NCI-H1436 treated with DMSO at 0.1 percent for 48 hours (cell line): ENCODE results near the gene MOXD1.

Source experiments
- DNase-seq: peaks from one replicate; lab custom pipeline; 2025; lab: John Stamatoyannopoulos, UW

The MOXD1 gene

DNA sequence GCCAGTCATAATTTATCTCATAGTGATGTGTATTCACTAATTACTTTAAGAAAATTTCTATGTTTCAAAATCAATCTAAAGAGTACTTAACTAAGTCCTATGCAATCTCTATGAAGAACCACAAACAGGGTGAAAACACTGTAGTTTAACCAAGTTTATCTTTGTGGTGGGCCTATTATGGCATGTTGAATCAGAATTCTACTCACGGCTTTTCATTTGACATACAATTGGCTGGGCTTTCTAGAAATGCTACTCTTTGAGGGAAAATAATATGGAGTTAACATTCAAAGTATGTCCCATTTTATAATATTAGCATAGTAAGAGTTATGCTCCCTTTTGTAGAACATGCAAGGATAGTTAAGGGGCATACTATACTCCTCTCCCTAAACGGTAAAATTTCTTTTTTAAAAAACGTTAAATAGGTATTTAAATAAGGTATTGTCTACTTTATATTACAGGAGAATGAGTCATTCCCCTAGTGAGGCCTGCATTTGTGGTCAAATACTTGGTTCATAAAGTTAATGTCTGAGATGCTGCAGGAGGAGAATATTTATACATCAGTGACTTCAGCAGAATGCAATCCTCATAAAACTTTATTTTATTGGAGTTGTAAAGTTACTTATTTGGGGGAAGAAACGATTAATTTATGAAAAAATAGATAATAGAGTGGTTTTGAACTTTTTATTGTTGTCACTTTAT is 1.8 kb downstream of the MOXD1 start:
- DNase-seq, result no peak

DNA sequence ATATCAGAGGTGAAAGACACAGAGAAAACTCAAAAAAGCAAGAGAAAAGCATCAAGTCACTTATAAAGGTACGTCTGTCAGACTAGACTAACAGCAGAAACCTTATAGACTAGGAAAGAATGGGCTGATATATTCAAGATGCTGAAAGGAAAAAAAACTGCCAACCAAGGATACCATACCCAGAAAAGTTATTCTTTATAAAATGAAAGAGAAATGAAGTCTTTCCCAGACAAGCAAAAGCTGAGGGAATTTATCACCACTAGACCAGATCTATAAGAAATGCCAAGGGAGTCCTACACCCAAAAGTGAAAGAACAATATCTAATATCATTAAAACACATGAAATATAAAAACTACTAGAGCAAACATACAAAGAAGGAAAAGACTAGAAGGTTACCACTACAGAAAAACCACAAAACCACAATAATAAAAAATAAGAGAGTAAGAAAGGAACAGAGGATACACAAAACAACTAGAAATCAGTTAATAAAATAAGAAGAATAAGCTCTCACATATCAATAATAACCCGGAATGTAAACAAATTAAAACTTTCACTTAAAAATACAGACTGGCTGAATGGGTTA is 6.2 kb downstream of the MOXD1 start:
- no peak for DNase-seq

DNA sequence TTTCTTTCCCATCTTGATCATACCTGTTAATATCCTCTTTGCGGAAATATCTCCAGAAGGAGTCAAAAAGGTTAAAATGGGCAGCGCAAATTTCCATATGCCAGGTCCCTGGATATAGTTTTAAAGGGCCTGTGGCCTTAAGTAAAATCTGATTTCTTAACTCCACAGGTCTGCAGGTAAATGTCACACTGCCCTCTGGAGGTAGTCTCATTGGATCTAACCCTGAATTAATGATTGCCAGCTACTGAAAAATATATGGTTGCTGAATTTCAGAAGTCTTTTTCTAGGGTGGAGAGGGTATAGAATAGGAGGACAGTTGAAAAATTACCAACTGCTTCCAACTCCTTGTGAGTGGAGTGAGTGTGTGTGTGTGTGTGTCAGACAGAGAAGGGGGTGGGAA is 8.5 kb downstream of the MOXD1 start:
- no peak for DNase-seq

DNA sequence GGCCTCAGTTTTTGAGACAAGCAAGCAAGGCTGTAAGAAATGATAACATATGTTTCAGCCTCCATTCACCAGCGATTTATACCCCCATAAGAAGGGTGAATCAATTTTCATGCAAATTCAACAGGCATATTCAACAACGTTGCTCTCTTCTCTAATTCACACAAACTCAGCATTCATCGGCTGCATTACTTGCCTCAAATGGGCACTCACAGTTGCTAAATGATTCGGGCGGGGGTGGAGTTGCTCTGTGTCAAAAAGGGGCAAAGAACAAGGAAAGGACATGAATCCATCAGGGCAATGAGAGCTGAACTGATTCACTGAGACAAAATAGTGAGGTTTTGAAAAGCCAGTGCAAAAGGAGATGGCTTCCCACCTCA is 9.0 kb downstream of the MOXD1 start:
- no peak for DNase-seq

DNA sequence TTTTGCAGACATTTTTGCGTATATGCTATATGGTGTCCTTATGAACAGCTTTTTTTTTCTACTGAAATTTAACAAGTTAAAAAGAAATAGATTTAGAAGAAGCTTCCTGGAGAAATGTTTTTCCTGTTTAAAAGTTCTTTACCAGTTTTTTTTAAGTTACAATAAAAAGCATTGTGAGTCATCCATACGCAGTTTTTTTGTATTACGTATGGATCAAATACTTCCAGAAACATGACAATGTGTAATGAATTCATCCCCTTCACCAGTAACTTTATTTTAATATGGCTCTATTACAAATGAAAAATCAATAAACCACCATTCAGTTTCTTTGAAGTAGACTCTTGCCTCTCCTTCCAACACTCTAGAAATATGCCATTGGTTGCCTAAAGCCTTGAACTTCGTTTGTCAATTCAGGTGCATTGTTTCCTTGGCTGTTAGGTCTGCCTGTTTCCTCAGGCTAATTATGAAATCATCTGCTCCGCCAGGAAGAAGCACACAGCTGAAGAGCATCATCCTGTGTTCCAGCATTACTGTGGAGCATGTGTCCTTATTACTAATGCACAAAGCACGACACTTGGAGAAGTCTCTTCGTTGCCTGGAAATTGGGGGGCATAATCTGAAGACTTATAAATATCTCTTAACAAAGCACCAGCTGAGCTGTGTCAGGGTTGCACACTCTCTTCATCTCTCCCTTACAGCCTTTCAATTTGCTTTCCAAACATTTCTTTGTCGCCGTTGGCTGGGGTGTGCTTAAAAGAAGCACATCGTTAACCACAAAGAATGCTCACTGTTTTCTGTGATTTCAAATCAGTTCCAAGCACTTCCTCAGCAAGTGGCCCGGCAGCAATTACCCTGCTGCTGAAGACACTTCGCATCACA is 9.6 kb downstream of the MOXD1 start:
- DNase-seq, result no peak

DNA sequence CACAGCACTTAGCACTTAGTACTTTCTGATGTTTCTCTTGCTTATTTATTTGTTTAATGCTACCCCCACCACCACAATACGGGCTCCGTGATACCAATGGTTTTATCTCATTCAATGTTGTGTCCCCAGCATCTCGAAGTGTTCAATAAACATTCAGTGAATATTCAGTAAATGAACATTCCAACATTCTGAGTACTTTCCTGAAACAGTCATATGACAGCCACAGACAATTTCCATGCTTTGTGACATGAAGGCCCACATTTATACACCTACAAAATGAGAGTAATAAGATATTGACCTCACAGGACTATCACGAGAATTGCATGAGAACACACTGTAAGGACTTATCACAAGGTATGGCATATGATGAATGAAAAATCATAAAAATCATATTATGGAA is 10.8 kb downstream of the MOXD1 start:
- no peak for DNase-seq

DNA sequence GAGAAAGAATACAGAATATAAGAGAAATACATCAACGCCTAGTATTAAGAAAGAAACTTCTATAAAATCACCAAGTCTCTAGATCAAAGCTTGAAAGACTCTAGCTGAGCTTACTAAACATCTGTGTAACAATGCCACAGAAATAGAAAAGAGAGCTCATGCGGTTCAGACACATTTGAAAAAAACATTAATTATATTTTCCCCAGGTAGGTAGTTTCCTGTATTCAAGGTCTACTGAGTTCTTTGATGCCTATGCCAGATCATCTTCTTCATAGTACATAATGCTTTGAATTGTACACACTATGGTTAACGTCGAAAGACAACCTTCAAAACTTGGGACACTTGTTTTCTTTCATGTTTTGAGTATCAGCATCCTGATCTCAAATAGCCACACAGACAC is 11.3 kb downstream of the MOXD1 start:
- DNase-seq, result no peak

DNA sequence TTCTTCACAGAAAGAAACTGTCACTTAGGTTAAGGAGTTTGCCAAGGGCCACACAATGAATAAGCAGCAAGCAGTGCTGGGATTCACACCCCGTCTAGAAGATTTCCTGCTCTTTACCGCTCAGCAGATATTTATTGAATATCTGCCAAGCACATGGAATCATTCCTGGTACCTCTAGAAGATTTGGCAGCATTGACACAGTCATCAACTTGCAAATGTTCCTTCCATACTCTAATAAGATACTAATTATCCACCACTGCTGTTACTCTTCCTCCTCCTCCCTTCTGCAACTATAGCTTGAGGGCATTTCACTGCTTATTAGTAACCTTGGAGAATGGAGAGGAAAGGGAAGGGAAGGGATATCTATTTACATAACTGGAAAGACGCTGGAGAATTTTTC is 13.0 kb downstream of the MOXD1 start:
- no peak for DNase-seq

DNA sequence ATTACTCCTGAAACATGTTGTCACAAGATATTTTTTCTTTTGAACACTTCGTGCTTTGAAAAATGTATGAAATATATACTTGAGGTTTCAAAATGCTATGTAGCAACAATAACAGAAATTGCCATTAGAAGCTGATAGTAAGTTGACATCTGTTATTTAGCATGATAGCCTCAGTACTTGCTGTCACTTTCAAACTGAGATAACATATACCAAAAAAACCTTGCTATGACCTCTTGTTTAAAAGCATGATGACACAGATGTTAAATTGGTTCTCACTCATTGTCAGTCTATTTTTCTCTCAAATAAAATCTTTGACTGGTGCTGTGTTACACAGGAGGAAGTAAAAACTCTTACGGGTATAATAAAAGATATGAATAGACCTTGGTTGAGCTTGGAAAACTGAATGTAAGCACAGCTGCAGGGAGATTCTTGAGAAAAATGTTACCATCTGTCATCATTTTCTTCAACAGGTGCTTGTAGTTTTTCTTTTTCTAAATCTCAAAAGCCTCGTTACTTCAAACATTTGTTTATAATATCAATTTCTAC is 18.6 kb downstream of the MOXD1 start:
- no peak for DNase-seq

DNA sequence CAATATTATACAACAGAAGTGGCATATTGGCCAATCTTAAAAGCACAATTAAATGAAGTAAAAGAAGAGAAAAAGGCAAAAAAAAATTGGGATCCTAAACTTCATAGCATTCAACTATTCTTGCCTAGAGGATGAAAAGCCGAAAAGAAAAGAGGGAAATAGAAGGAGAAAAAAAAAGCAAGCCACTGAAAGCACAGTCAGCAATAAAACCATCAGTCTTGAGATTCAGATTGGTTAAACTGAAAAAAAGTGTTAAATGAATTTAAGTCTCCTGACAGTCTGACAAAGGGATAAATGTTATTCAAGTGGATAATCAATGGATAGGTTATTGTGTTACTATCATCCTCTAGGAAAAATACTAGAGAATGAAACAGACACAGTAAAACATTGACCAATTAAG is 19.9 kb downstream of the MOXD1 start:
- DNase-seq, result no peak

DNA sequence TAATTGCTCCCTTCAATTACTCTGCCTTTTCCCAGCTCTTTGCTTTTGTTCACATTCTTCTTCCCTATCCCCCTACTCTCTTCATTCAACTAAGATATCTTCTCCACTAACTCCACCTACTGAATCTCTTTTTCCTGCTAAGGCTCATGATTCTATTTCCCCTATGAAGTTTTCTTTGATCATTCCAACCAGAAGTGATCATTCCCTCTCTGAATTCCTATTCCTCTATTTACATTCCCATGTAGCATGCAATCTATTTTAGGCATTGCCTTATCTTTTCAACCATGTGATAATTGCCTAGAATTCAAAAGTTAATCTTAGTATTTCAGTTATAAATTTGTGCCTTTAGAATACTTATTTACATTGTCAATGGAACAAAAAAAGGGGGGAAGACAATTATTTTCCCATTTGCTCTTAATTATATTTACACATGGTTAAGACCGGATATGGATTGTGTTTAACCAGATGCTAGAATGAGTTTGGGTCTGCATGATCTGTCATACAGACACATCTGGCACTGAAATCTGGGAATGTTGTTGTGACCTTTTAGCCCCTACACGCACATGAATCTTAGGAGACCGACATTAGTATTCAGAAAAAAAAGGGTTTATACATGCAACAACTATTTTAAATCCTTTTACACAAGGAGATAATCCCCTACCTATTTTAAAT is 20.8 kb downstream of the MOXD1 start:
- no peak for DNase-seq

DNA sequence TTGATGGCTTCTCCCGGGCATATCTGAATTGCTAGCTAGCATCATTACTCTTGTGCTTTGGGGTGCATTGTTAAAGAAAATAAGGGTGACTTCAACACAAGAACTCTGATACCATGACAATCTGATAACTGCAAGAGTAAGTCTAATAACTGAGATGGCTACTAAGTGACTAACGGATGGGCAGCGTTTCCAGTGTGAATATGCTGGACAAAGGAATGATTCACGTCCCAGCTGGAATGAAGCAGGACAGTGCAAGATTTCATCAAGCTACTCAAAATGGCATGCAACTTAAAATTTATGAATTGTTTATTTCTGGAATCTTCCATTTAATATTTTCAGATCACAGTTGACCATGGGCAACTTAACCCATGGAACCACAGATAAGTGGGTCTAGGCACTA is 31.7 kb downstream of the MOXD1 start:
- DNase-seq, result no peak

DNA sequence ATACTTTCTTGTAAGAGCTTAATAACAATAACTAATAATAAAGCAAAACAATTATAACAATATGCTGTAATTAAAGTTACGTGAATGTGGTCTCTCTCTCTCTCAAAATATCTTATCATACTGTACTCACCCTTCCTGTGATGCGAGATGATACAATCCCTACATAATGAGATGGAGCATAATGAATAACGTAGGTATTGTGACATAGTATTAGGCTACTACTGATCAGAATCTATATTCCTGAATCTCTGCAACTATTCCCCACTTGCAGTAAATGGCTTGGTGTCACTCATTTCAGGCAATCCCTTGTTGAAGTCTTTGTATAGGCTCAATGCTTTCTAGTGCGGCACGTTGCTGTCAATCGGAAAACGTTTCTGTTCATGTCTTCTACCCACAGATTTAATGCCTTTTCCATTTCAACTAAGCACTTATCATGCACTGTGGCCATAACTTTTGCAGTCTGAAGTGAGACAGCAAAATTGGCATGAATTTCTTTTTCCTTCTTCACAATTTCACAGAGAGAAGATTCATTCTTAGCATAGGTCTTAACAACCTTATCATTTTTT is 32.3 kb downstream of the MOXD1 start:
- DNase-seq, result no peak

DNA sequence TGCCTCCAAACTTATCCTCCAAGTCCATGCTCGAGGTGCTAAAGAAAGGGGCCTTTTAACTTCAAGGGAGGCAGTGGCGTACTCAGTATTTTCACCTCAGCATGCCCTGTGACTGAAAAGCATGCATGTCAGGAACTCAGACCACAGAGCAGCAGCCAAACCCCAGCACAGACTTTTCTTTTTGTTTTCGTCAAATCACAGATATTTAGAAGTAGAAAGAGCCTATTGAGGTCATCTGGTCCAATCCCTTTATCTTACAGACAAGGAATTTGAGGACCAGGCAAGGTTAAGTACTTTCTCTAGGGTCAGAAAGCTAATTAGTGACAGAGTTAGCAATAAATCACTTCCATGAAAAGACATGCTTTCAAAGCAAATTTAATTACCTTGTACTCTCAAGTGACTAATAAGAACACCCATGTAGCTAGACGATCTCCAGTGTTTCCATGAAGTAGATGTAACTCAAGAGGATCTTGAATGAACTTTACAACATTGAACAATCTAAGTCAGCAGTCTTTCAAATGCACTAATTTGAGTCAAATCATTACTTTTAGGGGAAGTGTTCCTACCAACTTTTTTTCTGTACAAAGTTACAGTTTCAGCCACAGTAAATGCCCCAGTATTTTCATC is 35.9 kb downstream of the MOXD1 start:
- DNase-seq, result no peak

DNA sequence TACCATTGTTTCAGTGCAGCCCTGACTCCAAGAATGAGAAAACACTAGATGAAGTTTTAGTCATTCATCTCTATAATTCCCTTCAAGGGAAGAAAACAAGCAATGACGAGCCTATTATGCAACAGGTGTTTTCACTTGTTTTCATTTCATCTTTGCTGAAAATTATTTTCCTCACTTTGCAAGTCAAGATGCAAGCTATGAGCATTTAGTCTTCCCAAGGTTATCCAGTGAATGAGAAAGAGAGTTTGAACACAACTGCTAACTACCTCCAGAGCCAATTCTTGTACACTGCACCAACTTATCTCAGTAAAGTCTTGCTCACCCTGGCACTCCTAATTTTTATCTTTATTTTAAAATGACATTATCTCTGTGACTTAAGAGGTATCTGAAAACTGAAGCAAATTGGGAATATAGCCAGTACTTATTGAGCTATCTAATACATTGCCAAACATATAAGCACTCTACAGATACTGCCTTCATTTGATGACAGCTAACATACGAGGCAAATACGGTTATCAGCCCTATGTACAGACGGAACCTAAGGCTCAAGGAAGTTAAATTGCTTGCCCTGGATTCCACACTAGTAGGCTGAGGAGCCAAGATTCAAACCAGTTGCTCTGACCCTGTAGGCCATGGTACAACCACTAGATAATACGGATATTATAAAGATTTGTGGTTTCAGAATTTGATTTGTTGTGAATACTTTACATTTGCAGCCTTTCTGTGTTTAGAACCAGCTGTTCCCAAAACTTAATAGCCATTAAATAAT is 36.8 kb downstream of the MOXD1 start:
- DNase-seq, result no peak

DNA sequence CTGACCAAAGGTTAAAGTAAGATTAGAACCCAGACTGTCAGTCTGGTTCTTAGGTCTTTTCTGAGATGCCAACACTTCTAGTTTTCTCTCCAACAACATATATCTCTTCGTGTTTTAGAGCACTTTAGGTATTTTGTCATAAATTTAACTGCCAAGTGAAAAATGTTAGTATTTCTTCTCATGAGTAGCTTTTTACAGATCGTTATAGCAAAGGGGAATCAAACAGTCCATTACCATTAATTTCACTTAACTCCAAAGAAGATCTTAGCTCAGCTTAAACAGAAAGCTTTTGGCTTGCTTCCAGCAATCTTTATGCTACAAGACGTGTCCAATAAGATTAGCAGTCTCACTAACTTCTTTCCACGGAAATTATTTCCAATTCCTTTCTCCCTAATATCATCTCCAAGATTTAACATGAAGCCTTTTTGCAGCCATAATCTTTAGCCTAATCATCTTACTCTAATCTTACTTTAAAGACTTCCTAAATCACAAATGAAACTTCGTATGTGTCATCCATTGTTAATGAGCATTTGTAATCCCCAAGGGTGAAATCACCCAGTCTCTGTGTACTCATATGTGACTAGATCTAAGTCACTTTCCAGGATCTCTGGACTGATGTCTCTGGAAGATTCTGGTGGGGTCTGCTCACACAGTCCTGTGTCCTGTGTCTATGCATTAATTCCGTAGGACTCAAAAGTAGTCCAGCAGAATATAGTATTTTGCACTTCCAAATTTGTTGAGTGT is 38.7 kb downstream of the MOXD1 start:
- no peak for DNase-seq

DNA sequence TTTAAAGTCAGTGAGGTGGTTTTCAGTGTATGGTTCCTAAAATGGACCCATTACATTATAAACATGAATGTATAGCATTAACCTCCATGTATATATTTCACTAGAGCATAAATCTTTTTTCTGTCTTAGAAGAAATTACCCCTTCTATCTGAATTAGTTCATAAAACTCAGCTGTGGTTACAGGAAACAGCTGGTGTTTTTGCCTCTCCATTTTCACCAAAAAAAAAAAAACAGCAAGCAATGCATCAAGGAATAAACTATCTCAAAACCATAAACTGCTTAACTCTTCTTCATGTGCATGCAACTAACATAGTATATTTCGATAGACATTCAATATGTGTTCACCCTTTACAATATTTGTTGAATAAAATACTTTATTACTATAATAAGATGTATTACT is 40.2 kb downstream of the MOXD1 start:
- no peak for DNase-seq

DNA sequence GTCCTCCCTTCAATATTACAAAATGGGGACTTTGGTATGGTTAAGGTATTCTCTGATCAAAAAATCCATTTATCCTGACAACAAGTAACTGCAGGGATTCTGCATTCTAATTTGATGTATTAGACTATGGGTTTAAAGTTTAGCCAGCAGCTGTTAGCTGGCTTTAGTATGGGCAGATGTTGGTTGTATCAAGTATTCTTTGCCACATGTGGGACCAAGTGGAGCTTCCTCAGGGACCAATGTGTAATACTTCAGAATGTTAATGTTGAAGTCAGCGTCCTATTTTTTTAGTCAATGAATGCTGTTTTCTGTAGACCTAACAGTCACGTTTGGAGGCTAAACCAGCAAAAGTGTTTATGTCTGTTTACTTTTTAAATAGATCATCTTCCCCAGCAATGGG is 41.4 kb downstream of the MOXD1 start:
- no peak for DNase-seq

DNA sequence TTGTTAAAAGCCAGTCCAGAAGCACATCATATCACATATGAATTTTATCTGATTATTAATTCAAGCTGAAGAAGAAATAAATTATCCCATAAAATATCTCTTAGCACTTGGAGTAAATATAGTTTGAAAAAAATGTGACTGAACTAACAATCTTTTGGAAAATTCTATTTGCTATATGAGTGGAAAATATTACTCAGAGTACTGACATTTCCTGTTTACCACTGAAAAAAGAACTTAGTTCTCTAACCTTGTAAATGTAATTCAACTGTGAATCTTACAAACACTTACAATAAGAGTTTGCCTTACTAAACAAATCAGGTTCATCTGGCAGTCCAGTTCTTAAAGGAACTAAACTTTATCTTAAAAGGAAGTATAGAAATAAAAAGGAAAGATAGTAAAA is 44.2 kb downstream of the MOXD1 start:
- DNase-seq, result no peak

DNA sequence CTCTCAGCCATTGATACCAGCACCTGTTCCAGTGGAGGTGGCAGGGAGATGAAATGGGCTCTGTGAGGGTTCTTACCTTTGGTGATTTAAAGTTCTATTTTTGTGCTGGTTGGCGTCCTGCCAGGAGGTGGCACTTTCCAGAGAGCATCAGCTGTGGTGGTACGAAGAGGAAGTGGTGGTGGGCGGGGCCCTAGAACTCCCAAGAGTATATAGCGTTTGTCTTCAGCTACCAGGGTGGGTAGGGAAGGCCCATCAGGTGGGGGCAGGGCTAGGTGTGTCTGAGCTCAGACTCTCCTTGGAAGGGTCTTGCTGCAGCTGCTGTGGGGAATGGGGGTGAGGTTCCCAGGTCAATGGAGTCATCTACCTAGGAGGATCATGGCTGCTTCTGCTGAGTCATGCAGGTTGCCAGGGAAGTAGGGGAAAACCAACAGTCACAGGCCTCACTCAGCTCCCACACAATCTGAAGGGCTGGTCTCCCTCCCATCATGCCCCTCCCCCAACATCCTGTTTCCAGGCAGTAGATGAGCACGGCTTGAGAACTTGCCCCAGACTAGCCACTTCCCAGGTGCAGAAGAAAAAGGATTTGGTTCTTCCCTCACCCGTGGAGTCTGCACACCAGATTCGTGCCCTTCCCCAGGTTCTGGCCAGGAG is 46.6 kb downstream of the MOXD1 start:
- no peak for DNase-seq
